ENCODE results near the gene PIK3R5.

- TF ChIP-seq CTCF (IDR thresholded peaks at IDR 0.05) = no peak
- no peak for TF ChIP-seq POLR2AphosphoS5 (IDR thresholded peaks at IDR 0.05)
Measured at GRCh38 chr17:8859804-8860430, 105.6 kb downstream of the PIK3R5 start.

Data from prostate gland (tissue), 2 donors.